HG03095 (cell line): ENCODE data around the gene MAP3K20.

Experiments
- ATAC-seq: cut with Tn5 transposase; IDR thresholded peaks from one replicate; pipeline ENCODE4 v1.9.1; 2021; ENCODE audit warnings: moderate library complexity; ENCODE audit not compliant: unreplicated experiment

Gene MAP3K20

DNA sequence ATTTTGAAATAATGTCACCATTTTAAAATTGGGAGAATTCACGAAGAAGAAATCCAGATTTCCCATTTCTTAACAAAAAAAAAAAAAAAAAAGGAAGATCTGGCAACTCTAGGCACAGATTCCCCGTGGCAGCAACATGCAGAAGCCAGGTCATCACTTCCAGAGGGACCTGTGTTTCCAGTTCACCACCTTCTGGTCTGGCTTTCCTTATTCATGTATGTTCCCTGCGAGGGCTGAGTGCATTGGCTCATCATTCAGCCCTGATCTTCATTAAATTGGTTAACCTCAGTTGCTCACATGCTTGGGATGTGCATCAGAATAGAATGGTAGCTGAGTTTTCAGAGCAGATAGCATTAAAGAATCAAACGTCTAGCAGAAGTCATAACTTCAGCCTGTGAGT, 25.0 kb upstream of the MAP3K20 start:
- no peak for ATAC-seq

DNA sequence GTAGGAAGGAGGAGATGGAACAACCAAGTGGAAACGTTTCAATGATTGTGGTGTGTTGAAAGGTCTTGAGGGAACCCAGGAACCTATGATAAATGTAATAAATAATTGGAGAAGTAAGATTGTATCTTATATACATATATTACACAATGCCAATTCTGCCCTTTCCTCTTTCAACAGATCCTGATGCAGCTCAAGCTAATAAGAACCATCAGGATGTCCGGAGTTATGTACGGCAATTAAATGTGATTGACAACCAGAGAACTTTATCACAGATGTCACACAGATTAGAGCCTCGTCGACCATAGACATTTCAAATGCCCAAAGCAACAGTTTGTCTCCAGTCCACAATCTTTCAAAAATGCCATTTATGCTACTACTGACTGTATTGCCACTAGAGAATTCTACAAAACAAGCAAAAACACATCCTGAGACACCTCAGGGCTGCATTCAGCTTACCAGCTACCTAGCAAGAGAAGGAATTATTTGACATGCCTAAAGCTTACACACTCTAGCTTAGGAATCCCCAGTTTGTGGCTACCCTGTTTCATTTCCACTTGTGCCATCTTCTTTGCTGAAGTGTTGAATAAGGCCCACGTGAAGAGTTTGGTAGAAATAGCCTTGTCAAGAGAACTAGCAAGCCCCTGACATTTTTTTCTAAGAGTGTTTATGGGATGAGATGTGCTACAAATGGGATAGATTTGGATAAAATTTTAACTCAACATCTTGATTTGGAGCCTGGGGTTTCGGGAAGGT, 24.0 kb upstream of the MAP3K20 start:
- ATAC-seq, result no peak

DNA sequence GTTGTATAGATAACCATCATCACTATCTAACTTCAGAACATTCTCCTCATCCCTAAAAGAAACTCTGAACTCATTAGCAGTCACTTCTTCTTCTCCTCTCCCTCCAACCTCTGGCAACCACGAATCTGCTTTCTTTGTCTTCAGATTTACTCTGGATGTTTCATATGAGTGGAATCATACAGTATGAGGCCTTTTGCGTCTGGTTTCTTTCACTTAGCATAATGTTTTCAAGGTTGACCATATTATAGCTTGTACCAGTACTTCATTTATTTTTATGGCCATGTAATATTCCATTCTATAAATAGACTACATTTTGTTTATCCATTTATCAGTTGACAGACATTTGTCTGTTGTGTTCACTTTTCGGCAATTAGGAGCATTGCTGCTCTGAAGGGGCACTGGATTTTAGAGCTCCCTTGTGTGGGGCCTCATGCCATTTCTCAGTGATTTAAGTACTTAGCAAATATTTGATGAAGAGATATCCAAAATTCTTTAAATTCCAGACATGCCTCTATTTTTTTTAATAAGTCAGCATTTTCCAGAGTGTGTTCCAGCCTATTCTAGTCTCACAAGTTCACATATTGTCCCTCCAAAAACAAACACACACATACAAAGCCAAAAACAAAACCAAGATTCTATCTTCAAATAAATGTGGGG, 22.5 kb upstream of the MAP3K20 start:
- ATAC-seq, result no peak

DNA sequence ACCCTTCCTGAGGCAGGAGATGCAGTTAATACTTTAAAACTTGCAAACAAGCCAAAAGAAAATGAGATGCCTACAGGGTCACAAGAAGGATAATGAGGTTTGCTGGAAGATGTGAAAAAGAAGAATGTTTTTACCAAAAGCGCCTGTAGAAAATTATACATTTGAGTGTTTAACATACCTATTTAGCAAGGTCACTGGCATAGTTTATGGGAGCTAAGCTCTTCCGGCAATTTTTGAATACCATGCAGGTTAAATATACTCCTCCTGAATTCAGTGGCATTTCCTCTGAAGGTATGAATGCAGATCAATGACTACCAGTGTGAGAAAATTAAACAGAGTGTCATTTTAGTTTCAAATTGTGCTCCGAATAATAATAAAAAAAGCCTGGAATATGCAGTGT, 21.2 kb upstream of the MAP3K20 start:
- no peak for ATAC-seq

DNA sequence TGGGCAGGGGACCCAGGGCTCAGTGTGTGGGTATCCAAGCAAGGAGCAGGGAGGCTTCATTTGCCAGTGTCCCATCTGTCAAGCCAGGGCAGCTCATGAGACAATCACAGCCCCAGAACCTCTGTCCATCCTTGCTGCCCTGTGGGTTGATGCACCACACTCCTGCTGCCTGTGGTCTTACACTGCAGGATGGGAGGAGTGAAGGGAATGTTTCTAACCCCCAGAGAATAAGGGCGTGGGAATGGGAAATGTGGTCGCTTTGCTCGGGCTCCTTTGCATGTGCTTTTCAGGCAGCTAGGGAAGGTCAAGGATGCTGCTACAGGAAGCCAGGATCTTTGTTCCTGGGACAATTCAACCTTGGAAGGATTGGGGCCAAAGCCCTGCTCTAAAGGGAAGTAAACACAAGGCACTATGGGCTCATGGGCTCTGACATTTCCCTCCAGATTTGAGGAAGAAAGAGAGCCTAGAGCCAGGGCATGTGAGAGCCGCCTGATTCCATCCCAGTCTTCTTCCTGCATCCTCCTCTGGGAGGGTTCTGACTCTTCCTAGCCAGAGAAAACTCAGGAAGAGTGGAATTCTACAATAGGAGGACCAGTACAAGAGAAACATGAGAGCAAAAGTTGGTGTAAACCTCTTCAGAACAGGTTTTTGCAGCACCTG, 18.8 kb upstream of the MAP3K20 start:
- no peak for ATAC-seq

DNA sequence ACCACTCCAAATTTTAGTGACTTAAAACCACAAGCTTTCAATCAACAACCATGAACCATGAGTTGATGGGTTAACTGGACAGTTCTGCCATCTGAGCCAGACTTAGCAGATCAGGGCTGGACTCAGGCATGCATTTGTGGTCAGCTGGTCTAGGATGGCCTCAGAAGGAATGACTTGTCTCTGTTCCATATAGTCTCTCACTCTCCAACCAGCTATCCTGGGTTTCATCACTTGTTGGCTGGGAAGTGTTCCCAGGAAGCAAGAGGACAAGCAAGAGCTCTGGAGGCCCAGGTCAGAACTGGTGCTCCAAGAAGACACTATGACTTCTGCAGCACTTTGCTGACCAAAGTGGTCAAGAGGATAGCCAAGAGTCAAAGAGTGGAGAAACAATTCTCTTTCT, 17.5 kb upstream of the MAP3K20 start:
- no peak for ATAC-seq

DNA sequence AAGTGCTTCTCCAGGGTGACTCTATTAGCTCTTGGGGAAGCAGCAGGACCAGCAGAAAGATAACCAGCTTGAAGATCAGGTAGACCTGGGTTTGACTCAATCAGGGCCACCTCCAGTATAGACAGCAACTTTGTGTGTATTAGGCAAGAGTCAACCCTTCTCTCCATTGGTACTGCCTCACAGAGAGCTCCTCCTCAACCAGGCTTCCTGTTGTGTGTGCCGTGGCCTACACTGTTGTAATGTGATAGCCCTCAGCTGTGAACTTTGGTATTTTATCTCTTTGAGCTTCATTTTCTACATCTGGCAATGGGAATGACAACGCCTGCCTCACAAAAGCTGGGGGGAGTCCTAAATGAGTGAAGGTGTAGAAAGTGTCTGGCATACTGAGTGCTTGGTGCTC, 17.0 kb upstream of the MAP3K20 start:
- ATAC-seq, result no peak

DNA sequence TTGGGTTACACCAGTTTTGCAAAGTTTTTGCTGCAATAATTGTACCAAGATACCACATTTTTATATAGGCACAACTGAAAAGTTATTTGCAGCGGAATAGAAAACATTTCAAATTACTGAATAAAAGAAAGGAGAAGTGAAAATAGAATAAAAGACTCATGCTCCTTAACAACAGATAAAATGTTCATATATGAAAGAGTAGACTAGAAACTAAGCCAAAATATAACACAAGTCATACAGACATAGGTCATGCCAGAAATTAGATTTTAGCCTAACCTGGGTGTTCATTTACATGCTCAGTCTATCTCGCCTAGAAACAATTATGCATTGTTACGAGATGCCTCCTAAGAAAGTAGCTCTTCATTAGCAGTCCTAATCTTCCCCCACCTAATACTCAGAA, 16.4 kb upstream of the MAP3K20 start:
- ATAC-seq, result no peak

DNA sequence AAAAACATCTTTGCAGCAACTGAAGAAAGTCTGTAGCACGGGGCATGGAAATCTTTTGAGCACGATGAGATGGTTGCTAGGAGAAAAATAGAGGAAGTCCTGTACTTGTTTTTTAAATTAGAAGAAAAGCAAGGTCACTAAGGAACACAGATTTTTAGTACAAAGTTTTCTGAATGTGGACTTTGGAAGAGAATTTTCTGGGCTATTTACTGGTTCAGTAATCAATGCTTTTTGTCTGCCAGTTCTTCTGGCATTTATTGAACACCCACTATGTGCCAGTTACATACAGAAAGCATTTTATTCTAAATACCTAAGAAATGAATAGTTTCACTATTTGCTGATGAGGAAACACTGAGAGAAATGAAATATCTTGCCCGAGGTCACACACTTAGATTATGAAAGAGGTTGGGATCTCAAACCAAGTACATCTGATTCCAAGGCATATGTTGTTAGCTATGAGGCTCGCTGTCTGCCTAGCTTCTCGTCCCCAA, 15.6 kb upstream of the MAP3K20 start:
- no peak for ATAC-seq

DNA sequence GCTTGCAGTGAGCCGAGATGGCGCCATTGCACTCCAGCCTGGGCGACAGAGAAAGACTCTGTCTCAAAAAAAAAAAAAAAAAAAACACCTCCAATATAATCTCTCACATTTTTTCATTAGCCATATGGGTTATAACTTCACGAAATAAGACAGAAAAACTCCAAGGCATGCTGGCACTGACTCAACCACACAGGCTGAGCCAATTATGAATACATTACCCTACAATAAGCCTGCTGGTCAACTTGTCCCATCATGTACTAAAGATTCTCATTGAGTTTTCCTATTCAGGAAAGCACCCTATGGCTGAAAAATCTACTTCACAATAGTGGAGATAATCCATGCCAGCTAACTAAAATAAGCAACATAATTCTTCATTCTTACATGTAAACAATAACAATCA, 12.8 kb upstream of the MAP3K20 start:
- no peak for ATAC-seq

DNA sequence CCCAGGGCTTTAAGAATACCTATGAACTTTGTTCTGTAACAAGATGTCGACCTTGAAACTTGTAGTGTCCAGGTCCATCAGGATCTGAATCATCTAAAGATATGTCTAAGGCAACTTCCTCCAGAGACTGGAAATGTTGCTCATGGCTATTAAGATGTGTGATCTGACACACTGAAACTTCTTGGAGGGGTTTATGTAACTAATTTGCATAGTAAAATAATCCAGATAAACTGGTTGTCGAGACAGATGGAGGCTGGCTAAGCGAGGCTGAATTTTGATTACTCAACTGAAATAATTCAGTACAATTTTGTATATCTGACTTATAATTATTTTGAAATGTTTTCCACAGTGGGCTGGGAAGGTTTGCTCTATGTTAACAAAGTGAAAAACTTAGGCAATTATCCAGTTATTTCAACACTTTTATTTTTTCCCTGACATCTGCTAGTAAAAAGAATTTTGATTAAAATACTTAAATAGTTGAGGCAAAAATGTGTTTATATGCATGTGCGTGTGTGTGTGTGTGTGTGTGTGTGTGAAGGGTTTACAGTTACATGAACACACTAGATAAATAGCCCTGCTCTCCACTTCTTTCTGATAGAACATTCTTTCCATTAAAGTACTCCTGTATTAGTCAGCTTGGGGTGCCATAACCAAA, 11.4 kb upstream of the MAP3K20 start:
- ATAC-seq, result no peak

DNA sequence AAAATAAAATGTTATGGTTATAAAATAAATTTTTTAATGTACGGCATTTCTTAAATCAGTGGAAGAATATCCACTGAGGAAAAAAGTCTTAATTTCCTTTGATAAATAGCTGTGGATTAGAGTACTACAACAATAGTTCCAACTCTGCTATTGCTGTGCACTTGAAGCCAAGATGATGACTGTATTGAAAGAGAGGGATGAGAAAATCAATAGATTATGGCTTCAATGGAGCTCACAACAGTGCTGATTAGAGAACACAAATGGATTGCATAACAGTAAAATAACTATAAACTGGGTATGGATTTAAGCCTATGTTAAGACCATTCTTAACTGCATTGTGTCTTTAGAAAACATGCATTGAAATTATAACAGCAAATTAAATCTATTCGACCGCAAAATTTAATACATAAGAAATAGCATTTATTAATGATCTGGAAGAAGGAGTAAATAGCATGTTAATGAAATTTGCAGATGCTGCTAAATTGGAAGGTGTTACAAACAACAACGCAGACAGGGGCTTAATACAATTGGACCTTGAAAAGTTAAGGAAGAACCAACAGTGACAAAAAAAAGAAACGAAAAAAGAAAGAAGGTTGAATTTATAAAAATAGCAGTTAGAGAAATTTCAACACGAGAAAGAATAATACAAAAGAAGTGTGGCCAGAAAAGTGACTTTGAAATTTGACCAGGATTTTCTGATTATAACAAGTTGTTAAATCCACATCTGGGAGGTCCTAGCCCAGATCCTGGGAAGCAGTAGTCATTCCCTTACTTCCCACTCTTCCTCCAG, 8.6 kb upstream of the MAP3K20 start:
- no peak for ATAC-seq

DNA sequence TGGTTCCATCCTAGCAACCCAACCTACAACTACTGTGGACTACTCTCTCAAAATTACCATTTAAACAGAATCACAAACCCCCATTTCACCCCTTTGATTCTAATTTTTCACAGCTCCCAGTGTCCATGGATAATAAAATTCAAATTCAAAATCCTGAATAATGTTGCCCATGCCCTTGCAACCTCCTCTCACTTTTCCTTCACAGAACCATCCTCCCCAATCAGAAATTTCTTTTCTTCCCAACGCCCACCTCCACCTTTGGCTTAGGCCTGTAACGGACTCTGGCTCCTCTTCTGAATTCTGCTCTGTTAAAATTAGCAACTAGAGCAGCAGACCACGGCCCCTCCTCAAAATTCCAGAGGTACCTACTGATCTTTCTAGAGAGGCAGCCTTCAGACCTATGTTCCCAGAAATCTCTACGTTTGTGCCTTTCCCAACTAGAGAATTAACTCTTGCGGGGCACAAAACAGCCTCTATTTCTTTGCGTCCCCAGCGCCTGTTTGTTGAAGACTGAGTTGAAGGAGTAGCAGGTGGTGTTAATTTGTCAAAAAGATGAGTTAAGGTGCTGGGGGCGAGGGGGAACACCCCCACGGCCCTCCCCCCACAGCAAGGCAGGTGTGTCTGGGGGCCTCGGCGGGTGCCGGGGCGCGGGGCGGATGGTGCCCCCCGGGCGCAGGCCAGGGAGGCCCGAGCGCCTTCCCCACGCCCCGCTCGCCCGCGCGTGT, 428 bp upstream of the MAP3K20 start:
- ATAC-seq, result no peak

DNA sequence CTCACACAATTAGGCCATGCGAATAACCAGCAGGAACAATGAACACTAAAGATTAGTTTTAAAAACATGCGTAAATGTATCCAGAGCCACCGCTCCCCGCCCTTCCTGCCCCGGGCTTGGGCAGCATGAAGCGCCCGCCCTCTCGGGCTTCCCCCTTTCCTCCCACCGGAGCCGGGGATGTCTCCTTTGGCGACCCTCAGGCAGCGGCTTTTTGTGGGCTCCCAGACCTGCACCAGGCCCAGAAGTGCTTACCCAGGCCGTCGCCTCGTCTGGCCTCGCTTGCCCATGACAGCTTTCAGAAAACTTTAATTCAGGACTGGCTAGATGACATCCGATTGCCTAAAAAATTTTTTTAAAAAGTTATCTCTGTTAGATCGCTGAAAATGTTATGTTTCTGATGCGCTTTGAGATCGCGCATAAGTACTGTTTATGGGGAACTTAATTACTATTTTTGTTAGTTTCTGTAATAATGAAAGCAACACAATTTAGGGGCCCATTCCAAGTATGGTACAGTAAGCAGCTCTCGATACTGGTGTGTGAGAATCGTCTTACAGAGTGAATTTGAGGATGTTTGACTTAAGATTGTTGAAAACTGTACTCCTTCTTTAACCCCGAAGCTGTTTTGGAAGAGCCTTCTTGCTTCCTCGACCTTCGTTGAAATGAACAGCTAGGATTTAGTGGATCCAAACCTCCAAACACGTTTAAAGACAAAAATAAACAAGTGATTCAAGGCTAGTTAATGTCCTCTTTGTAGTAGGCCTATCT, 1.1 kb downstream of the MAP3K20 start:
- peak; percentile 28 for ATAC-seq

DNA sequence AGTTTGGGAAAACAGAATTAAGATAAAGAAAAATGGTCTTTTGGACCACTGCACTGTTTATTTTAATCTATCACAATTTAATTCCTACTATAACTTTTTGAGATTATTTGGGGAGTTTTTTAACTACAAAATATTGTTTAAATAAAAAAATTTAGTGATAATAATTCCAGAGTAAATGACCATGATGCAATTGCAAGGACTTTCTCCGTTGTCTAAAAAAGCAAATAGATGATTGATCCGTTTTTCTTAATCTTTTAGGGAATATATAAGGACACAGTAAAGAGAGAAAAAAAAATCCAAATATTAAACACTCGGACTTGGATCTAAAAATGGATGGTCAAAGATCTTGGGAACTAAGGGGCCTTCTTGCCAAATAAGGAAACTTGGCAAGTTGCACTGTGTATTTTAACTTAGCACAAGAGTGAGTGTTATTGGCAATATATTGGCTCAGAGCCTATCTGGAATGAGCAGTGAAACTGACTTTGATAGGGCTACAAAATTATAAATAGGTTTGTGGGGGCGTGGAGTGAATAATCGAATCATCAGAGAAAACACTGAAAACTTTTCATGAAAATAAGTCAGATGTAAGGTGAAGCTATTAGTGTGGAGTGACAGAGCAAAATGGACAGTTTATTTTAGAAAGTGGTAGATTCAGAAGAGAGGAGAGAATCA, 2.0 kb downstream of the MAP3K20 start:
- ATAC-seq, result no peak

DNA sequence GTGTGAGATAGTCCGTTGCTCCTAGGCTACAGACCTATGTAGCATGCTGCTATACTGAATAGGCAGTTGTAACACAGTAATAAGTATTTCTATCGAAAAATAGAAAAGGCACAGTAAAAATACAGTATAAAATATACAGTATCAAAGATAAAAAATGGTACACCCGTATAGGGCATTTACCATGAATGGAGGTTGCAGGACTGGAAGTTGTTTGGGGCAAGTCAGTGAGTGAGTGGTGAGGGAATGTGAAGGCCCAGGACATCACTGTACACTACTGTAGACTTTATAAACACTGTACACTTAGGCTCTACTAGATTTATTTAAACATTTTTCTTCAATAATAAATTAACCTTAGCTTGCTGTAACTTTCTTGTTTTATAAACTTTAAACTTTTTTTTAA, 3.5 kb downstream of the MAP3K20 start:
- no peak for ATAC-seq

DNA sequence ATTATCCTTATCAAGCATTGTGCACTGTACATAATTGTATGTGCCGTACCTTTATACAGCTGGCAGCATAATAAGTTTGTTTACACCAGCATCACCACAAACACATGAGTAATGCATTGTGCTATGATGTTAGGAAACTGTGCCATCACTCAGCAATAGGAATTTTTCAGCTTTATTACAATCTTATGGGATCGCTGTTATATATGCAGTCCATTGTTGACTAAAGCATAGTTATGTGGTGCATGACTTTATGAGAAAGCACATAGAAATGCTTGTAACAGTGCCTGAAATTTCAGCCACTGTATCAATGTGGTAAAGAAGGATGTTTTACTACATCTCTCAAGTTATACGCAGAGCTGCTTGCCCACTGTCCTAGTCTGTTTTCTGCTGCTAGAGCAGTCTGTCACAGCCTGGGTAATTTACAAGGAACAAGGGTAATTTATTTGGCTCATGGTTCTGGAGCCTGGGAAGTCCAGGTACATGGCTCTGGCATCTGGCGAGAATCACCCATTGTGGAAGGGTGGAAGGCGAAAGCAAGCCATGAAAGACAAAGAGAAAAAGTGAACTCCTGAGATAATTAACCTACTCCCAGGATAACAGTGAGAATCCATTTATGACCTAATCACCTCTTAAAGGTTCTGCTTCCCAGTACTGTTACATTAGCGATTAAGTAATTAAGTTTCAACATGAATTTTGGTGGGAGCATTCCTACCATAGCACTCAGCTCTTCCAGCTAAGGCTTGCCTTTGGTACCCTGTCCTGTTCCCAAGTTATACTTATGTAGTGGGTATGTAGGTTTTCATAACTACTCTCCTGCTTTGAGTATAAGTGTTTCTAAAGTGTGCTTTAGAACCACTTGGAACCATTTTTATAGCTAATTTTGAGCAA, 4.6 kb downstream of the MAP3K20 start:
- ATAC-seq, result no peak
